HUES48 (cell line): ENCODE measurements around the gene KIF22.

Source experiments
- H3K27ac ChIP-seq: one replicate; pipeline ENCODE4 v1.7.0; 2013; ENCODE audit warnings: low read depth, low read length, inconsistent platforms
- H3K27me3 ChIP-seq: 2 replicates; pipeline ENCODE4 v1.6.1; 2013; ENCODE audit warnings: mild to moderate bottlenecking, low read length; ENCODE audit not compliant: control insufficient read depth, insufficient read depth
- H3K36me3 ChIP-seq: 2 replicates; pipeline ENCODE4 v1.6.1; 2013; ENCODE audit warnings: low read length; ENCODE audit not compliant: control insufficient read depth, insufficient read depth
- H3K4me1 ChIP-seq: 2 replicates; pipeline ENCODE4 v1.6.1; 2013; ENCODE audit warnings: mild to moderate bottlenecking, low read length; ENCODE audit not compliant: control insufficient read depth, insufficient read depth
- H3K4me3 ChIP-seq: 2 replicates; pipeline ENCODE4 v1.5.1; 2013; ENCODE audit warnings: mild to moderate bottlenecking, low read depth, low read length
- H3K9ac ChIP-seq: 2 replicates; pipeline ENCODE4 v1.6.1; 2013; ENCODE audit warnings: mild to moderate bottlenecking, low read depth, low read length, moderate library complexity
- H3K9me3 ChIP-seq: 2 replicates; pipeline ENCODE4 v1.6.1; 2013; ENCODE audit warnings: low read length; ENCODE audit not compliant: control insufficient read depth, insufficient read depth

Gene KIF22

DNA sequence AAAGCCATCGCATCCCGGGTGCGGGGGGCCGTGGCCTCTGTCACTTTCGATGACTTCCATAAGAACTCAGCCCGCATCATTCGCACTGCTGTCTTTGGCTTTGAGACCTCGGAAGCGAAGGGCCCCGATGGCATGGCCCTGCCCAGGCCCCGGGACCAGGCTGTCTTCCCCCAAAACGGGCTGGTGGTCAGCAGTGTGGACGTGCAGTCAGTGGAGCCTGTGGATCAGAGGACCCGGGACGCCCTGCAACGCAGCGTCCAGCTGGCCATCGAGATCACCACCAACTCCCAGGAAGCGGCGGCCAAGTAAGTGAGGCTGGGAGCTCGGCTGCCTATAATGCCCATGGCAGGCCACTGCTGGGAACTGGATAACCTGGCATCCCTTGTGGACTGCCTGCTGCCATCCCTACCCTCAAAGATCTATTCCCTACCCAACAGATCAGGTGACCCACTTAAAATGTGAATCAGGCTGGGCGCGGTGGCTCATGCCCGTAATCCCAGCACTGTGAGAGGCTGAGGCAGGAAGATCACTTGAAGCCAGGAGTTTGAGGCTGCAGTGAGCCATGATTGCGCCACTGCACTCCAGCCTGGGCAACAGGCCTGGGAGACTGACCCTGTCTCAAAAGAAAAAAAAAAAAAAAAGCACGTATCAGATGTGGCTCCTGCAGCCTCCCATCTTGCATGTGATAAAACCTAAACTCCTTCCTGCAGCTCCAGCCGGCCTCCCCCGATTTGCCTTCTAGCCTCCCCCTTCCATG, 54.2 kb downstream of the KIF22 start:
- Histone ChIP-seq H3K9me3 (no peaks in the 10 kb centered on the region), H3K27ac (no peak overlapping the region), H3K27me3 (no peaks in the 10 kb centered on the region), H3K36me3 (no peaks in the 10 kb centered on the region), H3K9ac (no peak overlapping the region), H3K4me1 (no peaks in the 10 kb centered on the region; the same call in 1 of the 2 replicates), H3K4me3 (no peak overlapping the region)

DNA sequence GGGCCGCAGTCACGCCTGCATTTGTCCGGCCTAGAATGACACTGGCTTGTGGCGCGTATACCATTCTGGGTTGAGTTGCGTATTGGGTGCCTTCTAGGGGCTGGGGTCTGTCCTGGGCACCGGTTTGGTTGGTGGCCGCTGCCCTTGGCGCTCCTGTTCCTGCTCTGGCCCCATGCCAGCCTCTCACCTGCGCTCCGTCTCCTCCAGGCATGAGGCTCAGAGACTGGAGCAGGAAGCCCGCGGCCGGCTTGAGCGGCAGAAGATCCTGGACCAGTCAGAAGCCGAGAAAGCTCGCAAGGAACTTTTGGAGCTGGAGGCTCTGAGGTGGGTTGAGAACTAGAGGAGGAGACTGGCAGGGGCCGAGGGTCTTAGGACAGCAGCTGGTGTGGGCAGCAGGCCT, 55.1 kb downstream of the KIF22 start:
- Histone ChIP-seq H3K9ac (no peak overlapping the region), H3K27ac (no peak overlapping the region), H3K4me1 (no peaks in the 10 kb centered on the region; the same call in 1 of the 2 replicates), H3K9me3 (no peaks in the 10 kb centered on the region), H3K4me3 (no peak overlapping the region), H3K27me3 (no peaks in the 10 kb centered on the region), H3K36me3 (no peaks in the 10 kb centered on the region)

DNA sequence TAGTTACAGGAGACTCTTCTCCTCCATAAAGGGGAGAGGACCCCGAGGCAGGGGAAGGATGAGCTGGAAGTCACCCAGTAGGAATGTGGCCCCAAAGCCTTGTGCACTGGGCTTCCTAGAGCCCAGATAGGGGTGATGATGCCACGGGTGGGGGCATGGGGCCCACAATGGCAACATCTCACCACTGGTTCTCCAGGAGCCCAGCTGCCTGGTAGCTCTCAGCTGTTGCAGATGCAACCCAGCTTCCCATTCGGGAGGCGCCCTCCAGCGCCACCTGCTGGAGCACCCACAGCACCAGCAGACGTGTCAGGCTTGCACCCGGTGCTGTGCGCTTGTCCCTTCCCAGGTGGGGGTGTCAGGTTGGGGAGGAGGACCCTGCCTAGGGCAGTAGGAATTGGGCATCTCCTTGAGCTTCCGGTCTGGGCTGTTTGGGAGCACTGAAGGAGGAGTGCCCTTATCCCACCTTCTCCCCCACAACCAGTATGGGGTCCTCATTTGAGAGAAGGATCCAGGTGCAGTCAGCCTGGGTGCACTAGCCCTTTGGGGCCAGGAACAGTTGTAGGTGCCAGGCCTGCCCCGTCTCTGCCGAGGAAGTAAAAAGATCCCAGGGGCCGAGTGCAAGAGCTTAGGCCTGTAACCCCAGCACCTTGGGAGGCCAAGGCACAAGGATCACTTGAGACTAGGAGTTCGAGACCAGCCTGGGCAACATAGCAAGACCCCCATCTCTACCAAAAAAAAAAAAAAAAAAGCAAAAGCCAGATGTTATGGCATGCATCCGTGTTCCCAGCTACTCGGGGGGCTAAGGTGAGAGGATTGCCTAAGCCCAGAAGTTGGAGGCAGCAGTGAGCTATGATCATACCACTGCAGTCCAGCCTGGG, 58.1 kb downstream of the KIF22 start:
- no peaks in the 10 kb centered on the region for H3K27me3 ChIP-seq
- H3K9ac ChIP-seq, result no peak overlapping the region
- no peaks in the 10 kb centered on the region; the same call in 1 of the 2 replicates for H3K4me1 ChIP-seq
- no peak overlapping the region for H3K4me3 ChIP-seq
- no peak overlapping the region for H3K27ac ChIP-seq
- no peaks in the 10 kb centered on the region for H3K9me3 ChIP-seq
- no peaks in the 10 kb centered on the region for H3K36me3 ChIP-seq

DNA sequence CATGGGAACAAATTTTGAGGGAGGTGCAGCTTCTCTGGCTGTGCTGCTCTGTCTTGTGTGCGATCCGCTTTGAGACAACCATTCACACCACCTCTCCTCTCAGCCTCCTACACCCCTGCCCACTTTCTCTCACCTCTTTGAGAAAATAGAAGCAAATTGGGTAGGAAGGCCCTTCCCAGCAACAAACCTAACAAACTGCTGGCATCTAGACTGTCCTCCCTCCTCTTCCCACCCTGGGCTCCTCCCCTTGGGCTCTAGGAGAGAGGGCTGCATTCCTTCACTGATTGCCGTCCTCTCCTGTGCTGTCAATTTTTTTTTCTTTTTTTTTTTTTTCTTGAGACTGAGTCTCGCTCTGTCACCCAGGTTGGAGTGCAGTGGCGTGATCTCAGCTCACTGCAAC, 59.0 kb downstream of the KIF22 start:
- Histone ChIP-seq H3K4me3 (no peak overlapping the region), H3K27ac (no peak overlapping the region), H3K36me3 (no peaks in the 10 kb centered on the region), H3K4me1 (no peaks in the 10 kb centered on the region; the same call in 1 of the 2 replicates), H3K27me3 (no peaks in the 10 kb centered on the region), H3K9ac (no peak overlapping the region), H3K9me3 (no peaks in the 10 kb centered on the region)

DNA sequence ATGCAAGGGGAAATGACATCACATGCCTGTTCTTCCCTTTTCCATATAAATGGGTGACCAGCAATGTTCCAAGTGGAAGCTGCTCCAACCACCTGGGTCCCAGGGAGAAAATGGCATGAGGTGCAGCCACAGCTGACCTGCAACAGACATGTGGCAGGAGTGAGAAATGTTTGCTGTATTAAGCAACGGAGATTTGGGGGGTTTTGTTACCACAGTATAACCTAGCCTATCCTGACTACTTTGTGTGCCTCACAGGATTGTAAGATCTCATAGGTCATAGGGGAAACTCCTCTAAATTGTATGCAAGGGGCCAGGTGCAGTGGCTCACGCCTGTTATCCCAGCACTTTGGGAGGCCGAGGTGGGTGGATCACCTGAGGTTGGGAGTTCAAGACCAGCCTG, 60.4 kb downstream of the KIF22 start:
- H3K36me3 ChIP-seq, result no peaks in the 10 kb centered on the region
- no peaks in the 10 kb centered on the region; the same call in 1 of the 2 replicates for H3K4me1 ChIP-seq
- H3K27me3 ChIP-seq, result no peaks in the 10 kb centered on the region
- no peak overlapping the region for H3K27ac ChIP-seq
- no peak overlapping the region for H3K4me3 ChIP-seq
- H3K9ac ChIP-seq, result no peak overlapping the region
- no peaks in the 10 kb centered on the region for H3K9me3 ChIP-seq

DNA sequence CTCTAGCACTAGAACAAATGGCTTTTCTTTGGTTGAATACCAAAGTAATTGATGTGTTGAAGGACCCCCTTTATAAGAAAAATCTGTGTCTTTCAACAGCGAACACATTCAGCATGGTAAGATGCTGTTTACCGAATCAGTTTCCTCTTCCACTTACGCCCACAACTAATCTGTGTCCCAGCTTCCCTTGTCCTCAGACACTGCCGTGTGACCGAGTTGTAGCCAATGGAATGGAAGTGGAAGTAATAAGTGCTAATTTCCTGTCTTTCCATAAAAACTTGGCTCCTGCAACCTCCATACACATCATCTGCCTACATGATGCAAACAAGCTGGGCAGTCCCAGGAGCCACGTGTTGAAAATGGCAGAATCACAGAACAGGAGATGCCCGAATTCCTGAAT, 62.1 kb downstream of the KIF22 start:
- no peak overlapping the region for H3K9ac ChIP-seq
- no peaks in the 10 kb centered on the region for H3K36me3 ChIP-seq
- no peak overlapping the region for H3K27ac ChIP-seq
- no peaks in the 10 kb centered on the region; the same call in 1 of the 2 replicates for H3K4me1 ChIP-seq
- no peaks in the 10 kb centered on the region for H3K27me3 ChIP-seq
- H3K4me3 ChIP-seq, result no peak overlapping the region
- H3K9me3 ChIP-seq, result no peaks in the 10 kb centered on the region

DNA sequence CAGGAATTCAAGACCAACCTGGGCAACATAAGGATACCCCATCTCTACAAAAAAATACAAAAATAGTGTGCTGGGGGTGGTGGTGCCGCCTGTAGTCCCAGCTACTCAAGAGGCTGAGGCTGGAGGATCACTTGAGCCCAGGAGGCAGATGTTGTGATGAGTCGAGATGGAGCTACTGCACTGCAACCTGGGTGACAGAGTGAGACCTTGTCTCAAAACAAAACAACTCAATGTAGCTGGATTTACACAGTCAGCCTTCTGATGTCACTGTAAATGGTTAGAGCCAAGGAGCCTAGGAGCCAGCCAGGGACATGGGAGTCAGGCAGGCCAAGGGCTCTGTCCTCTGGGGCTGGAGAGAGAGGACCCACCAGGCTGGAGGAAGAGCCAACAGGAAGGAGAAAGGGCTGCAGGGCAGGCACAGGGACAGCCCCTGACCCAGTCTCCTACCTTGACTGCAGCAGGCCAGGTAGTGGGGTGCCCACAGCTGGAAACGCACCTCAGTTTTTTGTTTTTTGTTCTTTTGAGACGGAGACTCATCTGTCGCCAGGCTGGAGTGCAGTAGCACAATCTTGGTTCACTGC, 64.1 kb downstream of the KIF22 start:
- H3K27me3 ChIP-seq, result no peaks in the 10 kb centered on the region

More for the DNA sequence above, 64.1 kb downstream of the KIF22 start:
- Histone ChIP-seq H3K27ac (no peak overlapping the region), H3K9me3 (no peaks in the 10 kb centered on the region), H3K4me1 (no peaks in the 10 kb centered on the region), H3K9ac (no peak overlapping the region), H3K36me3 (peaks cover 15% of the 10 kb centered on the region), H3K4me3 (no peak overlapping the region)
